GM23248 (cell line): ENCODE measurements around the gene RNF10. TPM values are rescaled to one million over a fixed set of nuclear protein-coding genes. Genes with fewer than 3 reads are reported as not detected.

Experiments used
- DNase-seq: peaks from one replicate; pipeline ENCODE4 v3.0.0-alpha.2; 2015
- H2AFZ ChIP-seq: fragments of 200-600 bp; sonication (generic); 2 replicates; pipeline ENCODE4 v1.6.1; 2016; ENCODE audit warnings: antibody characterized with exemption
- H3F3A ChIP-seq: fragments of 200-600 bp; sonication (generic); 2 replicates; pipeline ENCODE4 v1.6.1; 2016; ENCODE audit warnings: mild to moderate bottlenecking, antibody characterized with exemption, mixed run types; ENCODE audit not compliant: insufficient read depth
- H3K27ac ChIP-seq: fragments of 200-600 bp; sonication (generic); 2 replicates; pipeline ENCODE4 v1.5.1; 2016; ENCODE audit warnings: mild to moderate bottlenecking
- H3K27me3 ChIP-seq: fragments of 200-600 bp; sonication (generic); replicated peaks from 2 replicates; pipeline ENCODE4 v1.6.1; 2016; ENCODE audit warnings: mild to moderate bottlenecking; ENCODE audit not compliant: insufficient read depth
- H3K36me3 ChIP-seq: fragments of 200-600 bp; sonication (generic); 2 replicates; pipeline ENCODE4 v1.6.1; 2016; ENCODE audit warnings: low read depth, mild to moderate bottlenecking
- H3K4me1 ChIP-seq: fragments of 200-600 bp; sonication (generic); 2 replicates; pipeline ENCODE4 v1.6.1; 2016; ENCODE audit warnings: mild to moderate bottlenecking; ENCODE audit not compliant: insufficient read depth
- H3K4me2 ChIP-seq: fragments of 200-600 bp; sonication (generic); one replicate; pipeline ENCODE4 v1.6.1; 2016; ENCODE audit warnings: mild to moderate bottlenecking; ENCODE audit not compliant: unreplicated experiment
- H3K4me3 ChIP-seq: fragments of 200-600 bp; sonication (generic); 2 replicates; pipeline ENCODE4 v1.5.1; 2016; ENCODE audit warnings: mild to moderate bottlenecking
- H3K79me2 ChIP-seq: fragments of 200-600 bp; sonication (generic); 2 replicates; pipeline ENCODE4 v1.6.1; 2016; ENCODE audit warnings: mild to moderate bottlenecking; ENCODE audit not compliant: insufficient read depth
- H3K9ac ChIP-seq: fragments of 200-600 bp; sonication (generic); 2 replicates; pipeline ENCODE4 v1.6.1; 2016; ENCODE audit warnings: mild to moderate bottlenecking
- H3K9me2 ChIP-seq: fragments of 200-600 bp; sonication (generic); 2 replicates; pipeline ENCODE4 v1.6.1; 2016; ENCODE audit warnings: mixed run types, mild to moderate bottlenecking, moderate library complexity; ENCODE audit not compliant: insufficient read depth
- H3K9me3 ChIP-seq: fragments of 200-600 bp; sonication (generic); one replicate; pipeline ENCODE4 v1.6.1; 2017; ENCODE audit warnings: low read depth
- H4K20me1 ChIP-seq: fragments of 200-600 bp; sonication (generic); 2 replicates; pipeline ENCODE4 v1.6.0; 2016; ENCODE audit not compliant: insufficient read depth
- EZH2 ChIP-seq: fragments of 200-600 bp; sonication (generic); IDR thresholded peaks from 2 replicates; pipeline ENCODE4 v1.6.1; 2018; ENCODE audit warnings: antibody characterized with exemption, mild to moderate bottlenecking; ENCODE audit not compliant: insufficient read depth, poor library complexity, severe bottlenecking
- EZH2phosphoT487 ChIP-seq: fragments of 200-600 bp; sonication (generic); IDR thresholded peaks from 2 replicates; pipeline ENCODE4 v1.6.1; 2018; ENCODE audit warnings: antibody characterized with exemption, moderate library complexity, mild to moderate bottlenecking, low read depth; ENCODE audit not compliant: insufficient read depth
- WGBS, 2 experiments: methylation state at CpG; one replicate each; pipeline ENCODE4 v1.1.6; 2015 to 2017; ENCODE audit warnings: low lambda C conversion rate in 2 of 2, low coverage in 1 of 2; ENCODE audit errors: missing lambda C conversion rate in 2 of 2; 5-methylcytosine and 5-hydroxymethylcytosine counted together
- in situ Hi-C: fragments of 300-500 bp; cut with MboI; formaldehyde crosslinking; loops from 2 replicates; pipeline ENCODE4 v1.15.0; 2020
- polyA plus RNA-seq: library from polyadenylated mRNA; unstranded; fragments of >200 nt; fragmentation: Nextera tagmentation; extraction: Ambion mirVana; gene quantifications from 2 replicates; pipeline ENCODE4 v1.2.1, GENCODE V29; 2016
- small RNA-seq: library from RNA; depleted of rRNA; stranded (forward); fragments of <200 nt; gene quantifications from one replicate; pipeline ENCODE3, GENCODE V24; 2014; ENCODE audit warnings: low read depth, low replicate concordance
- total RNA-seq: library from RNA; depleted of rRNA; stranded (reverse); fragments of >200 nt; shearing (Covaris generic); gene quantifications from 2 replicates; pipeline ENCODE4 v1.2.3, GENCODE V29; 2014; rRNA removed

RNF10 gene
- total and polyA plus RNA-seq, 2 experiments from 2014 or later = 69.3 to 130 TPM

- Histone ChIP-seq H3K27ac (no peak overlapping the region), H3K27me3 (peaks cover 41% of the 10 kb centered on the region), H3K4me2 (no peak overlapping the region), H3F3A (no peaks in the 10 kb centered on the region), H3K4me3 (no peak overlapping the region), H3K36me3 (no peaks in the 10 kb centered on the region), H3K4me1 (no peaks in the 10 kb centered on the region), H3K9me3 (no peaks in the 10 kb centered on the region), H4K20me1 (no peaks in the 10 kb centered on the region), H2AFZ (no peak overlapping the region), H3K9me2 (no peaks in the 10 kb centered on the region), H3K9ac (no peak overlapping the region), H3K79me2 (no peaks in the 10 kb centered on the region)
- DNase-seq = no peak
- no peak for TF ChIP-seq EZH2
- TF ChIP-seq EZH2phosphoT487 = no peak
- in situ Hi-C loops = no loop called here
- 29 to 39% methylated on average over 7 to 8 of the region's 8 CpGs for WGBS, 2 experiments
Measured at GRCh38 chr12:120618954-120619615, 84.9 kb downstream of the RNF10 start.

GRCh38 chr12:120620624-120621023, 86.5 kb downstream of the RNF10 start:
- H3F3A ChIP-seq = no peaks in the 10 kb centered on the region
- H3K9ac ChIP-seq = no peak overlapping the region
- no peak overlapping the region for H3K4me2 ChIP-seq
- 59 to 83% methylated on average over 2 of the region's 2 CpGs for WGBS, 2 experiments
- TF ChIP-seq EZH2phosphoT487 (no peak), EZH2 (no peak)
- no peaks in the 10 kb centered on the region for H3K4me1 ChIP-seq
- no peaks in the 10 kb centered on the region for H3K36me3 ChIP-seq
- H3K79me2 ChIP-seq = no peaks in the 10 kb centered on the region
- H3K4me3 ChIP-seq = no peak overlapping the region
- H3K27me3 ChIP-seq = peaks cover 30% of the 10 kb centered on the region
- in situ Hi-C loops = no loop called here
- H2AFZ ChIP-seq = no peak overlapping the region
- H3K9me2 ChIP-seq = no peaks in the 10 kb centered on the region
- H3K9me3 ChIP-seq = no peaks in the 10 kb centered on the region
- DNase-seq = no peak
- no peak overlapping the region for H3K27ac ChIP-seq
- no peaks in the 10 kb centered on the region for H4K20me1 ChIP-seq

GRCh38 chr12:120625557-120626419, 91.6 kb downstream of the RNF10 start:
- in situ Hi-C loops = no loop called here
- 79 to 80% methylated on average over 25 to 26 of the region's 26 CpGs for WGBS, 2 experiments
- Histone ChIP-seq H4K20me1 (no peaks in the 10 kb centered on the region), H3K27me3 (peaks cover 22% of the 10 kb centered on the region; the same call in 1 of the 2 replicates), H2AFZ (no peak overlapping the region), H3K9me3 (no peaks in the 10 kb centered on the region), H3K36me3 (no peaks in the 10 kb centered on the region), H3K4me2 (no peak overlapping the region), H3K4me1 (no peaks in the 10 kb centered on the region), H3K79me2 (no peaks in the 10 kb centered on the region), H3K9me2 (no peaks in the 10 kb centered on the region), H3K27ac (no peak overlapping the region), H3K9ac (no peak overlapping the region), H3K4me3 (no peak overlapping the region), H3F3A (no peaks in the 10 kb centered on the region)
- no peak for TF ChIP-seq EZH2
- DNase-seq = no peak

Small RNA genes lying within 50 kb of the gene (small RNA-seq; reads per million reads assigned to genes)
- not detected for gene RF00019

Other genes starting within 250 kb of the RNF10 start
- under 0.01 TPM in 1 of 2 replicates, not detected in the other for gene RNU4-2, start 242.5 kb upstream of the RNF10 start, total RNA-seq
- 4.0 and 6.9 TPM in 2 replicates for gene RNU4-2, start 242.5 kb upstream of the RNF10 start, polyA plus RNA-seq
- not detected in 2 replicates for gene RNU4-1, start 241.1 kb upstream of the RNF10 start, total RNA-seq
- gene RNU4-1, start 241.1 kb upstream of the RNF10 start, polyA plus RNA-seq = 4.1 TPM in 1 of 2 replicates, not detected in the other
- not detected in 2 replicates for gene SIRT4, start 232.0 kb upstream of the RNF10 start, total RNA-seq
- gene SIRT4, start 232.0 kb upstream of the RNF10 start, polyA plus RNA-seq = 1.4 TPM in 2 replicates
- not detected in 2 replicates for gene PLA2G1B, start 206.6 kb upstream of the RNF10 start, total RNA-seq
- gene PLA2G1B, start 206.6 kb upstream of the RNF10 start, polyA plus RNA-seq = not detected in 2 replicates
- gene MSI1, start 165.2 kb upstream of the RNF10 start, total RNA-seq = not detected in 2 replicates
- not detected in 2 replicates for gene MSI1, start 165.2 kb upstream of the RNF10 start, polyA plus RNA-seq
- gene COX6A1, start 96.2 kb upstream of the RNF10 start, total RNA-seq = 247 and 358 TPM in 2 replicates
- gene COX6A1, start 96.2 kb upstream of the RNF10 start, polyA plus RNA-seq = 806 and 824 TPM in 2 replicates
- 45.6 and 47.0 TPM in 2 replicates for gene TRIAP1, start 88.0 kb upstream of the RNF10 start, total RNA-seq
- 68.6 and 70.3 TPM in 2 replicates for gene TRIAP1, start 88.0 kb upstream of the RNF10 start, polyA plus RNA-seq
- gene GATC, start 87.9 kb upstream of the RNF10 start, total RNA-seq = 15.9 and 17.2 TPM in 2 replicates
- gene GATC, start 87.9 kb upstream of the RNF10 start, polyA plus RNA-seq = 18.3 and 18.8 TPM in 2 replicates
- gene SRSF9, start 64.6 kb upstream of the RNF10 start, total RNA-seq = 129 and 154 TPM in 2 replicates
- gene SRSF9, start 64.6 kb upstream of the RNF10 start, polyA plus RNA-seq = 329 and 345 TPM in 2 replicates
- 301 and 340 TPM in 2 replicates for gene DYNLL1, start 38.2 kb upstream of the RNF10 start, total RNA-seq
- 778 and 782 TPM in 2 replicates for gene DYNLL1, start 38.2 kb upstream of the RNF10 start, polyA plus RNA-seq
- gene COQ5, start 5.2 kb upstream of the RNF10 start, total RNA-seq = 32.6 and 33.0 TPM in 2 replicates
- 39.9 and 42.9 TPM in 2 replicates for gene COQ5, start 5.2 kb upstream of the RNF10 start, polyA plus RNA-seq
- gene POP5, start 47.0 kb downstream of the RNF10 start, total RNA-seq = 20.1 and 38.9 TPM in 2 replicates
- 63.3 and 68.4 TPM in 2 replicates for gene POP5, start 47.0 kb downstream of the RNF10 start, polyA plus RNA-seq
- gene CABP1, start 106.3 kb downstream of the RNF10 start, total RNA-seq = not detected in 2 replicates
- gene CABP1, start 106.3 kb downstream of the RNF10 start, polyA plus RNA-seq = not detected in 2 replicates
- 79.3 and 79.4 TPM in 2 replicates for gene MLEC, start 152.8 kb downstream of the RNF10 start, total RNA-seq
- 114 and 119 TPM in 2 replicates for gene MLEC, start 152.8 kb downstream of the RNF10 start, polyA plus RNA-seq
- gene UNC119B, start 176.1 kb downstream of the RNF10 start, total RNA-seq = 17.8 and 22.4 TPM in 2 replicates
- 7.6 TPM in 2 replicates for gene UNC119B, start 176.1 kb downstream of the RNF10 start, polyA plus RNA-seq
- gene ACADS, start 191.5 kb downstream of the RNF10 start, total RNA-seq = 14.5 and 20.6 TPM in 2 replicates
- 10.1 and 10.5 TPM in 2 replicates for gene ACADS, start 191.5 kb downstream of the RNF10 start, polyA plus RNA-seq